ENCODE results near the gene PLCB4. TPM values are rescaled to one million over a fixed set of nuclear protein-coding genes. Genes with fewer than 3 reads are reported as not detected.

The PLCB4 gene
- total RNA-seq, 1 donor from 2014 or later, result 53.3 TPM

DNA sequence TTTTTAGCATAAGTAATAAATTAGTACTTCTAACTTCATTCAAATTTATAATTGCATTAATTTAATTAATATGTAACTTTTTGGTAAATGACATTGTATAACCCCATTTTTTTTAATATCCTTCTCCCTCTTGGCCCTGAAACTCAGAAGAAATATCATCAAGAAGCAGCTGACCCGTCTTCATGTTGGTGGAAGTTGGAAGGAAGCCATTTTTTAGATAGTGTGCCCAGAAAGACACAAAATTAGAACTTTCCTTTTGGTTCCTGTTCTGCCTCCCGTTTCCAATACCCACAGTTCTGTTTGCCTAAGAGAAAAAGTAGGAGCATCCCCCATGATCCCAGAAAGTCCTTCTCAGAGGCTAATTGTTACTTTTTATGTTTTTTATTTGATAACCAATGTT lies 65.5 kb downstream of the PLCB4 start:
- Mint-ChIP-seq H3K36me3 (ENCODE audit: low read depth) (peaks cover 26% of the 10 kb centered on the region), H3K4me1 (peaks cover 36% of the 10 kb centered on the region), H3K27me3 (ENCODE audit: low read depth) (no peaks in the 10 kb centered on the region), H3K4me3 (no peak overlapping the region), H3K9me3 (peaks cover 7% of the 10 kb centered on the region), H3K27ac (ENCODE audit: unreplicated experiment) (no peak overlapping the region)
- DNase-seq (ENCODE audit: low read depth, low spot score), result no peak
- TF ChIP-seq, protein P1, sequence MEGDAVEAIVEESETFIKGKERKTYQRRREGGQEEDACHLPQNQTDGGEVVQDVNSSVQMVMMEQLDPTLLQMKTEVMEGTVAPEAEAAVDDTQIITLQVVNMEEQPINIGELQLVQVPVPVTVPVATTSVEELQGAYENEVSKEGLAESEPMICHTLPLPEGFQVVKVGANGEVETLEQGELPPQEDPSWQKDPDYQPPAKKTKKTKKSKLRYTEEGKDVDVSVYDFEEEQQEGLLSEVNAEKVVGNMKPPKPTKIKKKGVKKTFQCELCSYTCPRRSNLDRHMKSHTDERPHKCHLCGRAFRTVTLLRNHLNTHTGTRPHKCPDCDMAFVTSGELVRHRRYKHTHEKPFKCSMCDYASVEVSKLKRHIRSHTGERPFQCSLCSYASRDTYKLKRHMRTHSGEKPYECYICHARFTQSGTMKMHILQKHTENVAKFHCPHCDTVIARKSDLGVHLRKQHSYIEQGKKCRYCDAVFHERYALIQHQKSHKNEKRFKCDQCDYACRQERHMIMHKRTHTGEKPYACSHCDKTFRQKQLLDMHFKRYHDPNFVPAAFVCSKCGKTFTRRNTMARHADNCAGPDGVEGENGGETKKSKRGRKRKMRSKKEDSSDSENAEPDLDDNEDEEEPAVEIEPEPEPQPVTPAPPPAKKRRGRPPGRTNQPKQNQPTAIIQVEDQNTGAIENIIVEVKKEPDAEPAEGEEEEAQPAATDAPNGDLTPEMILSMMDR (conservative IDR thresholded peaks at IDR 0.05), result no peak

DNA sequence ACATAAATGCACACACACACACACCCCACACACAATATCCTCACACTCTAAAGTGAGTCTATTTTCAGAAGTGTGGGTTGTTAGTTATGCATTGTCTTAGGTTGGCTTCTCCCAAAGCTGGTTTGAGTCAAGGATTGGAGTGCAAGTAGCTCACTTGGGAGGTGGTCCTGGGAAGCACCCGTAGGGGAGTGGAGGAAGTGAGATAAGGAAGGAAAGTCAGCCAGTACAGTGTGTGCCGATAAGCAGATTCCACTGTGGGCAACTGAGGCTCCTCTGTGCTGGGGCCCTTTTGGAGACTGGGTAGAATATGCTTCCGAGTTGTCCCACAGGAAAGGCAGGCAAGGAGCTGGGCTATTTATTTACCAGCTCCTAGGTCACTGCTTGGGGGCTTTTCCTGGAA lies 67.2 kb downstream of the PLCB4 start:
- no peak overlapping the region for H3K4me3 Mint-ChIP-seq
- H3K9me3 Mint-ChIP-seq, result peaks cover 6% of the 10 kb centered on the region
- H3K27me3 Mint-ChIP-seq (ENCODE audit: low read depth), result no peaks in the 10 kb centered on the region
- peak overlapping the region; percentile 86 for H3K27ac Mint-ChIP-seq (ENCODE audit: unreplicated experiment)
- TF ChIP-seq, protein P1 (conservative IDR thresholded peaks at IDR 0.05), result no peak
- peaks cover 28% of the 10 kb centered on the region for H3K36me3 Mint-ChIP-seq (ENCODE audit: low read depth)
- H3K4me1 Mint-ChIP-seq, result peaks cover 26% of the 10 kb centered on the region
- no peak for DNase-seq (ENCODE audit: low read depth, low spot score)

DNA sequence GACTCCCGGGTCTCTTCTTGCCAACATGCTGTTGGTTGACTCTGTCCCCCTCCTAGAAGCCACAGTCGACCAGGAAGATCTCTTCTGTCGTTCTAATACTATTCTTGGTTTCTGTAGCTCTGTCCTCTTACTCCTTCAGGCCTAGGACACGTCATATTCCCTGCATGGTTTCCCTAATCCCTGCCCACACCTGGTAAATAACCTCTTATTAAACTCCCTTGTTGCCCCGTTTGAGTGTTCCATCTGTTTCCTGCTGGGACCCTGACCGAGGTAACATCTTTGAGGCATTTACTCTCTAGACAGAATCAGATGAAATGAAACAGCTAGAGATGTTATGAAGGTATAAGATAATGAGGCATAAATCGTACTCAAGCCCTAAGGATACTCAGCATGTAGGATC lies 68.1 kb downstream of the PLCB4 start:
- H3K27ac Mint-ChIP-seq (ENCODE audit: unreplicated experiment), result peak overlapping the region; percentile 5
- no peaks in the 10 kb centered on the region for H3K27me3 Mint-ChIP-seq (ENCODE audit: low read depth)

DNA sequence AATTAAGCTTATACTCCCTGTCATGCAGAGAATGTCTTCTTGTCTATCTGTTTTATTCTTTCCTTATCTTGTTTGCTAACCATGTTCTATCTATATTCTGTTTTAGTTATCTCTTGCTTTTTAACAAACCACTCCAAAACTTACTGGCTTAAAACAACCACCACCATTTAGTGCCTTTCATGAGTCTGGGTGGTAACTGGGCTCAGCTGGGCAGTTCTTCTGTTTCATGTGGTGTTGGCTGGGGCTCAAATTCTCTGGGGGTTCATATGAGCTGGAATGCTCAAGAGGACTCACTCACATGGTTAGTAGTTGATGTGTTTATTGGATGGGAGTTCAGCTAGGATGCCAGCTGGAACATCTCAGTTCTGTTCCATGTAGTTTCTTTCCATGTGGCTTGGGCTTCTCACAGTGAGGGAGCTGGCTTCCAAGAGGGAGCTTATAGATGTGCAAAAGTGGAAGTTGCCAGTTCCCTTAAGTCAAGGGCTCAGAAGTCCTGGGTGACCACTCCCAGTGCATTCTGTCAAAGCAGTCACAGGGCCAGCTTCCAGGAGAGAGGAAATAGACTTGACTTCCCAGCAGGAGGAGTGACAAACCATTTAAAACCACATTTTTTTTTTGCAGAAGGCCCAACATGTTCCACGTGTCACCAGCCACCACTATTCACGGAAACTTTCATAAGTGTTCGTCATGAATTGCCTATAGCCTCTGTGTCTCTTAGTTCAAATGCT lies 70.4 kb downstream of the PLCB4 start:
- Mint-ChIP-seq H3K4me1 (peaks cover 27% of the 10 kb centered on the region), H3K4me3 (no peak overlapping the region), H3K27me3 (ENCODE audit: low read depth) (no peaks in the 10 kb centered on the region), H3K36me3 (ENCODE audit: low read depth) (peaks cover 26% of the 10 kb centered on the region), H3K9me3 (no peaks in the 10 kb centered on the region), H3K27ac (ENCODE audit: unreplicated experiment) (no peak overlapping the region)
- TF ChIP-seq, protein P1 (conservative IDR thresholded peaks at IDR 0.05), result no peak
- no peak for DNase-seq (ENCODE audit: low read depth, low spot score)

More for the DNA sequence above, 68.1 kb downstream of the PLCB4 start:
- no peak overlapping the region for H3K4me3 Mint-ChIP-seq
- TF ChIP-seq, protein P1 (conservative IDR thresholded peaks at IDR 0.05), result no peak
- H3K36me3 Mint-ChIP-seq (ENCODE audit: low read depth), result peaks cover 26% of the 10 kb centered on the region
- no peak for DNase-seq (ENCODE audit: low read depth, low spot score)
- H3K9me3 Mint-ChIP-seq, result peaks cover 3% of the 10 kb centered on the region
- H3K4me1 Mint-ChIP-seq, result peaks cover 19% of the 10 kb centered on the region

GRCh38 chr20:9140162-9140760 lies 71.4 kb downstream of the PLCB4 start:
- peak overlapping the region; percentile 54 for H3K27ac Mint-ChIP-seq (ENCODE audit: unreplicated experiment)
- DNase-seq (ENCODE audit: low read depth, low spot score), result no peak
- no peaks in the 10 kb centered on the region for H3K27me3 Mint-ChIP-seq (ENCODE audit: low read depth)
- H3K4me3 Mint-ChIP-seq, result no peak overlapping the region
- no peaks in the 10 kb centered on the region for H3K9me3 Mint-ChIP-seq
- TF ChIP-seq, protein P1 (conservative IDR thresholded peaks at IDR 0.05), result no peak
- peaks cover 30% of the 10 kb centered on the region for H3K36me3 Mint-ChIP-seq (ENCODE audit: low read depth)
- H3K4me1 Mint-ChIP-seq, result peaks cover 36% of the 10 kb centered on the region

Data from neural crest cell (in vitro differentiated cells).